ENCODE results near the gene C5.

- TF ChIP-seq CTCF (conservative IDR thresholded peaks at IDR 0.05 in 1 of 2, IDR thresholded peaks at IDR 0.05 in 1 of 2; ENCODE audit: extremely low read depth in 1 of 2, insufficient read depth in 1 of 2, low read depth in 1 of 2, low read length in 2 of 2) (no peak), EZH2 (IDR thresholded peaks at IDR 0.05; ENCODE audit: borderline replicate concordance, low read length) (no peak)
Observed at GRCh38 chr9:121088576-121088975, 38.5 kb upstream of the C5 start.
